Measurements from ENCODE around the gene DTX4. TPM values are rescaled to one million over a fixed set of nuclear protein-coding genes. Genes with fewer than 3 reads are reported as not detected.

DTX4 gene
- total and polyA plus RNA-seq, 8 donors: 5.4 to 58.0 (median 18.3) TPM

- peaks cover 50 to 88% (median 75%) of the 10 kb centered on the region in 4 donors for H3K4me1 ChIP-seq
- no peaks in the 10 kb centered on the region for H3K9me3 ChIP-seq
- 36 to 49% (median 43%) methylated on average over 9 of the region's 9 CpGs for WGBS, 5 donors
- no peak for DNase-seq
- peak overlapping the region; percentile 77 to 86 (median 81) for H3K27ac ChIP-seq
- H3K36me3 ChIP-seq: peaks cover 7 to 31% (median 21%) of the 10 kb centered on the region in 4 donors
- TF ChIP-seq EP300 (IDR thresholded peaks at IDR 0.05) (no peak), POLR2A (IDR thresholded peaks at IDR 0.05) (no peak), POLR2AphosphoS5 (IDR thresholded peaks at IDR 0.05) (no peak), CTCF (IDR thresholded peaks at IDR 0.05) (no peak)
- H3K27me3 ChIP-seq: no peaks in the 10 kb centered on the region
- intact Hi-C loops (cut with DNase I; ENCODE audit: low total_unique reads): no loop called here
- H3K4me3 ChIP-seq: peak overlapping the region in 1 of 4 donors; percentile 27
Observed at GRCh38 chr11:59184691-59185339, 12.9 kb downstream of the DTX4 start.

- H3K27ac ChIP-seq: peak overlapping the region; percentile 77 to 86 (median 81)
- peaks cover 7 to 34% (median 23%) of the 10 kb centered on the region in 4 donors for H3K36me3 ChIP-seq
- peak overlapping the region in 1 of 4 donors; percentile 27 for H3K4me3 ChIP-seq
- TF ChIP-seq POLR2AphosphoS5 (IDR thresholded peaks at IDR 0.05) (no peak), CTCF (IDR thresholded peaks at IDR 0.05) (no peak), EP300 (IDR thresholded peaks at IDR 0.05) (no peak), POLR2A (IDR thresholded peaks at IDR 0.05) (no peak)
- peak in 1 of 2 donors; percentile 80 for DNase-seq
- H3K9me3 ChIP-seq: no peaks in the 10 kb centered on the region
- intact Hi-C loops (cut with DNase I; ENCODE audit: low total_unique reads): no loop called here
- peaks cover 50 to 95% (median 76%) of the 10 kb centered on the region in 4 donors for H3K4me1 ChIP-seq
- no peaks in the 10 kb centered on the region for H3K27me3 ChIP-seq
- WGBS, 5 donors: 17 to 47% (median 29%) methylated on average over 5 of the region's 5 CpGs
Observed at GRCh38 chr11:59185386-59185945, 13.5 kb downstream of the DTX4 start.

GRCh38 chr11:59186130-59186594 is 14.2 kb downstream of the DTX4 start:
- peaks cover 7 to 41% (median 30%) of the 10 kb centered on the region in 4 donors for H3K36me3 ChIP-seq
- peak overlapping the region in 1 of 4 donors; percentile 27 for H3K4me3 ChIP-seq
- no peaks in the 10 kb centered on the region for H3K9me3 ChIP-seq
- WGBS, 5 donors: 26 to 46% (median 44%) methylated on average over 4 to 5 of the region's 5 CpGs
- H3K27ac ChIP-seq: peak overlapping the region; percentile 77 to 86 (median 81)
- peak; percentile 73 to 96 for DNase-seq
- intact Hi-C loops (cut with DNase I; ENCODE audit: low total_unique reads): no loop called here
- H3K4me1 ChIP-seq: peaks cover 50 to 93% (median 76%) of the 10 kb centered on the region in 4 donors
- H3K27me3 ChIP-seq: no peaks in the 10 kb centered on the region
- TF ChIP-seq EP300 (IDR thresholded peaks at IDR 0.05): no peak
- TF ChIP-seq POLR2A (IDR thresholded peaks at IDR 0.05): no peak
- peak in 2 of 3 donors; percentile 27 to 32 for TF ChIP-seq POLR2AphosphoS5 (IDR thresholded peaks at IDR 0.05)
- peak in 5 of 7 experiments; percentile 54 to 76 (median 65) for TF ChIP-seq CTCF (IDR thresholded peaks at IDR 0.05)

GRCh38 chr11:59187035-59187434 is 15.1 kb downstream of the DTX4 start:
- TF ChIP-seq POLR2AphosphoS5 (IDR thresholded peaks at IDR 0.05): no peak
- TF ChIP-seq EP300 (IDR thresholded peaks at IDR 0.05): no peak
- no peak for TF ChIP-seq CTCF (IDR thresholded peaks at IDR 0.05)
- no peak for TF ChIP-seq POLR2A (IDR thresholded peaks at IDR 0.05)
- 22 to 54% (median 23%) methylated on average over 3 of the region's 3 CpGs for WGBS, 5 donors
- Histone ChIP-seq H3K4me3 (peak overlapping the region in 1 of 4 donors; percentile 27), H3K36me3 (peaks cover 10 to 47% (median 35%) of the 10 kb centered on the region in 4 donors), H3K9me3 (no peaks in the 10 kb centered on the region), H3K27me3 (no peaks in the 10 kb centered on the region), H3K27ac (peak overlapping the region; percentile 77 to 86 (median 81)), H3K4me1 (peaks cover 50 to 89% (median 72%) of the 10 kb centered on the region in 4 donors)
- intact Hi-C loops (cut with DNase I; ENCODE audit: low total_unique reads): no loop called here
- DNase-seq: no peak
